HCT116 (cell line): ENCODE results near the gene INTS3.

ENCODE experiments used
- POLR2A ChIP-seq: IDR thresholded peaks from 2 replicates; pipeline ENCODE4 v1.7.0; 2011; ENCODE audit warnings: borderline replicate concordance; ENCODE audit not compliant: insufficient read depth, insufficient read length; ENCODE audit errors: extremely low read depth
- TF ChIP-seq, protein P1 (sequence below), 3 experiments: fragments of 200-600 bp in 1 of 3; sonication (generic) in 1 of 3; IDR thresholded peaks in 2 of 3; conservative IDR thresholded peaks in 1 of 3; 2 replicates each; pipeline ENCODE4 v1.5.1; 2012 to 2017; ENCODE audit warnings: low read depth in 2 of 3, low read length in 2 of 3, antibody characterized with exemption in 1 of 3, borderline replicate concordance in 1 of 3, control low read depth in 1 of 3, mild to moderate bottlenecking in 1 of 3, mixed read lengths in 1 of 3, mixed run types in 1 of 3, moderate library complexity in 1 of 3; ENCODE audit not compliant: insufficient read depth in 1 of 3

DNA sequence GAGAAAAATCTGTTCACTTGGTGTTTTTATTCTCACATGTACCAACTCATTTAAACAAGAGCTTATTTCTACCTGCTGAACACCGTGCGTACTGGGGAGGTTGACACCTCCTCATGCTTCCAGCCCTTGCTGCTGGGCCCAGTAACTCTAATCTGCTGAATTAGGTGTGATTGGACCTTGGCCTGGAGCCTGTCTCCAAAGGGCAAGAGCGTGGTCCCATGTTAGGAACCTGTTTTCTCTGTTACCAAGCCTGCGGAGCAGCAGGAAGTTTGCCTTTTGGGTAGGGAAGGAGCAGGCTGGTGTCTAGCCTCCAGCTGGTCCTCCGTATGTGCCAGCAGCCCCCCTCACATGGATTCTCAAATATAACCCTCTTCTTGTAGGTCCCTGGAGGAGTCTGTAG, 36.5 kb downstream of the INTS3 start:
- TF ChIP-seq POLR2A, result no peak
- TF ChIP-seq, protein P1, sequence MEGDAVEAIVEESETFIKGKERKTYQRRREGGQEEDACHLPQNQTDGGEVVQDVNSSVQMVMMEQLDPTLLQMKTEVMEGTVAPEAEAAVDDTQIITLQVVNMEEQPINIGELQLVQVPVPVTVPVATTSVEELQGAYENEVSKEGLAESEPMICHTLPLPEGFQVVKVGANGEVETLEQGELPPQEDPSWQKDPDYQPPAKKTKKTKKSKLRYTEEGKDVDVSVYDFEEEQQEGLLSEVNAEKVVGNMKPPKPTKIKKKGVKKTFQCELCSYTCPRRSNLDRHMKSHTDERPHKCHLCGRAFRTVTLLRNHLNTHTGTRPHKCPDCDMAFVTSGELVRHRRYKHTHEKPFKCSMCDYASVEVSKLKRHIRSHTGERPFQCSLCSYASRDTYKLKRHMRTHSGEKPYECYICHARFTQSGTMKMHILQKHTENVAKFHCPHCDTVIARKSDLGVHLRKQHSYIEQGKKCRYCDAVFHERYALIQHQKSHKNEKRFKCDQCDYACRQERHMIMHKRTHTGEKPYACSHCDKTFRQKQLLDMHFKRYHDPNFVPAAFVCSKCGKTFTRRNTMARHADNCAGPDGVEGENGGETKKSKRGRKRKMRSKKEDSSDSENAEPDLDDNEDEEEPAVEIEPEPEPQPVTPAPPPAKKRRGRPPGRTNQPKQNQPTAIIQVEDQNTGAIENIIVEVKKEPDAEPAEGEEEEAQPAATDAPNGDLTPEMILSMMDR (IDR thresholded peaks at IDR 0.05 in 2 of 3, conservative IDR thresholded peaks at IDR 0.05 in 1 of 3; ENCODE audit: borderline replicate concordance in 1 of 3, insufficient read depth in 1 of 3, low read depth in 2 of 3, low read length in 2 of 3), result no peak
